ENCODE results near the gene ENTR1.

DNA sequence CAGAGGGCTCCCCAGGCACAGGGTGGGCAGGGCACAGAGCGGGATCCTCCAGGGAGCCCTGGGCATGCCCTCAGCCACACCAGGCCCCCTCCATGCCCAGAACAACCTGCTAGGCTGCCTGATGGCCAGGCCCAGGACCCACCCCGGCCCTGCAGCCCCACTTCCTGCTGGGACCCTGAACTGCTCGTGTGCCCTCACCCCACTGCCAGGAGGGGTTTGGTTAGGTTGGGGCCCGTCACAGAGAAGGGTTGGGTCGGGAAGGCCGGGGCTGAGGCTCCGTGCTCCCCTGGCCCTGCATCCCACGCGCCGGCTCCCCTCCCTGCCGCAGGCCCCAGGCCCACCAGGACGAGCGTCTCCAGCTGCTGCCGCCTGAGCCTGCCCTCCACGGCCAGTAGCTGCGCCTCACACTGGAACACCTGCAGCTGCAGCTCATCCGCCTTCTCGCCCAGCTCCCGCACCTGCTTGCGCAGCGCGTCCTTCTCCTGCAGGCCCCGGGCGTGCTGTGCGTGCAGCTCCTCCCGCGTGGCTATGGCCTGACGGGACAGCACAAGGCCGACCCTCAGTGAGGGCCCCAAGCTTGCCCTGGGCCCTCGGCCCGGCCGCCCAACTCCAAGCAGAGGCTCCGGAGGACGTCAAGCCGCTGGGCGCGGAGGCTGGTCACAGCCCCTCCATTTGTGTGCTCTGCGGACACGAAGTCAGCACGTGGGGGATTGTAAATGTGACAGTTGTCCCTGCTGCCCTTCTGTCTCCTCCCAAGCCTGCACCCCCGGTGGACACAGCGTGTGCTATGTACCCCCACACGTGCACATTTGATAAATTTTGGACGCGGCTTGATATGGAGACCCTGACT, 42.9 kb downstream of the ENTR1 start:
- no peak for TF ChIP-seq POLR2AphosphoS5 (IDR thresholded peaks at IDR 0.05)
- TF ChIP-seq EP300 (IDR thresholded peaks at IDR 0.05) = no peak
